Osteocyte (in vitro differentiated cells): ENCODE data around the gene DISP3. TPM values are rescaled to one million over a fixed set of nuclear protein-coding genes. Genes with fewer than 3 reads are reported as not detected.

Source experiments
- DNase-seq: peaks from one replicate; pipeline ENCODE4 v3.0.0; 2021; ENCODE audit warnings: mixed read lengths; ENCODE audit not compliant: unreplicated experiment; ENCODE audit errors: extremely low spot score
- H3K27ac Mint-ChIP-seq: one replicate; pipeline ENCODE4 v1.8.0; 2021; ENCODE audit warnings: mild to moderate bottlenecking, mixed read lengths; ENCODE audit not compliant: unreplicated experiment
- H3K27me3 Mint-ChIP-seq: one replicate; pipeline ENCODE4 v1.8.0; 2021; ENCODE audit warnings: mixed read lengths; ENCODE audit not compliant: unreplicated experiment
- H3K36me3 Mint-ChIP-seq: one replicate; pipeline ENCODE4 v1.8.0; 2021; ENCODE audit warnings: mixed read lengths; ENCODE audit not compliant: unreplicated experiment
- H3K4me1 Mint-ChIP-seq: one replicate; pipeline ENCODE4 v1.8.0; 2021; ENCODE audit warnings: mixed read lengths; ENCODE audit not compliant: unreplicated experiment
- H3K4me3 Mint-ChIP-seq: one replicate; pipeline ENCODE4 v1.8.0; 2021; ENCODE audit warnings: mild to moderate bottlenecking, moderate library complexity, mixed read lengths; ENCODE audit not compliant: unreplicated experiment
- H3K9me3 Mint-ChIP-seq: one replicate; pipeline ENCODE4 v1.8.0; 2021; ENCODE audit warnings: mixed read lengths; ENCODE audit not compliant: unreplicated experiment
- total RNA-seq: library from RNA; stranded (reverse); gene quantifications from 2 replicates; pipeline ENCODE4 v1.2.1, GENCODE V29; 2021
- TF ChIP-seq, protein P1 (sequence below): fragments of 200-600 bp; sonication (generic); IDR thresholded peaks from 2 replicates; pipeline ENCODE4 v1.5.0; 2021; ENCODE audit warnings: antibody characterized with exemption, mild to moderate bottlenecking, moderate library complexity

Gene DISP3
- total RNA-seq, 1 donor from 2014 or later: 0.43 TPM

DNA sequence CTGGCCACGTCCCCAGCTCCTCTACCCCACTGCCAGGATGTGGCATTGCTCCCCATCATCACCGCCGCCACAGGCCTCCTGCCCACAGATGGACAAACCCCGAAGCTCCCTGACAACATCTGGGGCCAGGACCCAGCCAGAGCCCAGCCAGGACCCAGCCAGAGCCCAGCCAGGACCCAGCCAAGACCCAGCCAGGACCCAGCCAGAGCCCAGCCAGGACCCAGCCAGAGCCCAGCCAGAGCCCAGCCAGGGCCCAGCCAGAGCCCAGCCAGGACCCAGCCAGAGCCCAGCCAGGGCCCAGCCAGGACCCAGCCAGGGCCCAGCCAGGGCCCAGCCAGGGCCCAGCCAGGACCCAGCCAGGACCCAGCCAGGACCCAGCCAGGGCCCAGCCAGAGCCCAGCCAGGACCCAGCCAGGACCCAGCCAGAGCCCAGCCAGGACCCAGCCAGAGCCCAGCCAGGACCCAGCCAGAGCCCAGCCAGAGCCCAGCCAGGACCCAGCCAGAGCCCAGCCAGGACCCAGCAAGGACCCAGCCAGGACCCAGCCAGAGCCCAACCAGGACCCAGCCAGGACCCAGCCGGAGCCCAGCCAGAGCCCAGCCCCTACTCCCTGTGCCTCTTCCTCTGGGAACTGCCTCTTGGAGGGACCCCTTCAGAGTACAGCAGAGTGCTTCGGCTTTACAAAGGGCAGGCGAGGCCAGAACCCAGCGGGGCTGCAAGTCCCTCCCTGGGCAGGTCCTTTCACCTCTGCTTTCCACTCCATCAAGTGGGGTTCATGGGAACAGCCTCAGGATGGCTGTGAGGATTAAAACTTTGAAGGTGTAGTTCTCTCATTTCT, 43.7 kb downstream of the DISP3 start:
- Mint-ChIP-seq H3K27me3 (no peaks in the 10 kb centered on the region), H3K36me3 (no peaks in the 10 kb centered on the region), H3K4me3 (no peak overlapping the region), H3K9me3 (no peaks in the 10 kb centered on the region), H3K4me1 (no peaks in the 10 kb centered on the region), H3K27ac (no peak overlapping the region)
- TF ChIP-seq, protein P1, sequence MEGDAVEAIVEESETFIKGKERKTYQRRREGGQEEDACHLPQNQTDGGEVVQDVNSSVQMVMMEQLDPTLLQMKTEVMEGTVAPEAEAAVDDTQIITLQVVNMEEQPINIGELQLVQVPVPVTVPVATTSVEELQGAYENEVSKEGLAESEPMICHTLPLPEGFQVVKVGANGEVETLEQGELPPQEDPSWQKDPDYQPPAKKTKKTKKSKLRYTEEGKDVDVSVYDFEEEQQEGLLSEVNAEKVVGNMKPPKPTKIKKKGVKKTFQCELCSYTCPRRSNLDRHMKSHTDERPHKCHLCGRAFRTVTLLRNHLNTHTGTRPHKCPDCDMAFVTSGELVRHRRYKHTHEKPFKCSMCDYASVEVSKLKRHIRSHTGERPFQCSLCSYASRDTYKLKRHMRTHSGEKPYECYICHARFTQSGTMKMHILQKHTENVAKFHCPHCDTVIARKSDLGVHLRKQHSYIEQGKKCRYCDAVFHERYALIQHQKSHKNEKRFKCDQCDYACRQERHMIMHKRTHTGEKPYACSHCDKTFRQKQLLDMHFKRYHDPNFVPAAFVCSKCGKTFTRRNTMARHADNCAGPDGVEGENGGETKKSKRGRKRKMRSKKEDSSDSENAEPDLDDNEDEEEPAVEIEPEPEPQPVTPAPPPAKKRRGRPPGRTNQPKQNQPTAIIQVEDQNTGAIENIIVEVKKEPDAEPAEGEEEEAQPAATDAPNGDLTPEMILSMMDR: no peak
- no peak for DNase-seq

DNA sequence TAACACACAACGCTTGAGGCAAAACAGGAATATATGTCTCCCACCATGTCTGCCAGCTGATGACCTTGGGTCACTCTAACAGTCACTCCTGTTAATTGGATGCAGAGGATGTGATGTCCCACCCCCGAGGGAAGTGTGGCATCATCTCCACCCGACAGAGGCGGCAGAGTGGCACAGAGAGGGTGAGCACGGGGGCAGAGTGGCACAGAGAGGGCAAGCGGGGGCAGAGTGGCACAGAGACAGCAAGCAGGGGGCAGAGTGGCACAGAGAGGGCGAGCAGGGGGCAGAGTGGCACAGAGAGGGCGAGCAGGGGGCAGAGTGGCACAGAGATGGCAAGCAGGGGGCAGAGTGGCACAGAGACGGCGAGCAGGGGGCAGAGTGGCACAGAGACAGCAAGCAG, 44.3 kb downstream of the DISP3 start:
- no peak overlapping the region for H3K4me3 Mint-ChIP-seq
- H3K36me3 Mint-ChIP-seq: no peaks in the 10 kb centered on the region
- H3K4me1 Mint-ChIP-seq: no peaks in the 10 kb centered on the region
- no peaks in the 10 kb centered on the region for H3K27me3 Mint-ChIP-seq
- TF ChIP-seq, protein P1: no peak
- H3K27ac Mint-ChIP-seq: no peak overlapping the region
- H3K9me3 Mint-ChIP-seq: no peaks in the 10 kb centered on the region
- DNase-seq: no peak

DNA sequence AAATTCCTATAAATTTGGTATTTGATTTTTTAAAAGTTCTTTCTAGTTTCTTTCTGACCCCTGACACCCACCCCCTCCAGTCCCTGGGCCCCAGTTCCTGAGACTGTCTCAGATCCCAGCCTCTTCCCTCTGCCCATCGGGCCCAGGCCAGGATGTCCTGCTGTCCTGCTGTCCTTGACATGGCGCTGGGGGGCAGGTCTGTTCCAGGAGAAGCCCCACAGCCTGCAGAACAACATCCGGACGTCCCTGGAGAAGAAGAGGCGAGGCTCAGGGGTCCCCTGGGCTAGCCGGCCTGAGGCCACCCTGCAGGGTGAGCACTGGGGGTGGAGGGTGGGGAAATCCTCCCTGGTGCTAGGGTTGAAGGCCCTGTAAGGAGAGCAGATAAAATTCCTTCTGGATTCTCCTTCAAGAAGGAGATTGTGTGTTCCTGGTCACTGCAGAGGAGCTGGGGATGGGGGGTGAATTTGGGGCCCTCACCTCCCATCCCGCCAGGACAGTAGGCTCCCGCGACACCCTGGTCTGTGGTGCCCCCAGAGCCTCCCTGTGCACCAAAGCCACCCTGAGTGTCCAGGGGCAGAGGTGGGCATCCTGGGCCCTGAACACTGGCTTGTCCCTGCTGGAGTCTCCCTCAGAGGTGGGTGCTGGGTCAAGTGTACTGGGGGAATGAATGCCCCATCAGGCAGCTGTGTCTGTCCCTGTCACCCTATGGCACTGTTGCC, 45.0 kb downstream of the DISP3 start:
- no peaks in the 10 kb centered on the region for H3K4me1 Mint-ChIP-seq
- no peaks in the 10 kb centered on the region for H3K27me3 Mint-ChIP-seq
- H3K9me3 Mint-ChIP-seq: no peaks in the 10 kb centered on the region
- no peak for DNase-seq
- H3K27ac Mint-ChIP-seq: no peak overlapping the region
- H3K36me3 Mint-ChIP-seq: no peaks in the 10 kb centered on the region
- H3K4me3 Mint-ChIP-seq: no peak overlapping the region
- TF ChIP-seq, protein P1: no peak

DNA sequence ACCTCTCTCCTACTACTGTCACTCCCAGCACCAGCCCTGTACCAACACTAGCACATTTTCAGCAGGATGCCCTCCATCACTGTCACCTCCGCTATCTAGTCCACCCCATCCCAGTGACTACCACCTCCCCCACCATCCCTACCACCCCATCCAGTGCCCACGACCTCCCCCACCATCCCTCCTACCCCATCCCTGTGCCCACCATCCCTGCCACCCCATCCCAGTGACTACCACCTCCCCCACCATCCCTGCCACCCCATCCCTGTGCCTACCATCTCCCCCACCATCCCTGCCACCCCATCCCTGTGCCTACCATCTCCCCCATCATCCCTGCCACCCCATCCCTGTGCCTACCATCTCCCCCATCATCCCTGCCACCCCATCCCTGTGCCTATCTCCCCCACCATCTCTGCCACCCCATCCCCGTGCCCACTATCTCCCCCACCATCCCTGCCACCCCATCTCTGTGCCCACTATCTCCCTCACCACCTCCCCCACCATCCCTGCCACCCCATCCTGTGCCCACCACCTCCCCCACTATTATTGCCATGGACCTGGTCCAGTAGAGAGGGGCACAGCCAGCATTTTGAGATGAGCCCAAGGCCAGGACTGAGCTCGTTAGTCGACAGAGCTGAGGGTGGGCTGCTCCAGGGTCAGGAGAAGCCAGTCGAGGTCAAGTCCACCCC, 45.7 kb downstream of the DISP3 start:
- Mint-ChIP-seq H3K4me1 (no peaks in the 10 kb centered on the region), H3K27me3 (no peaks in the 10 kb centered on the region), H3K36me3 (no peaks in the 10 kb centered on the region), H3K4me3 (no peak overlapping the region), H3K9me3 (no peaks in the 10 kb centered on the region), H3K27ac (no peak overlapping the region)
- DNase-seq: no peak
- TF ChIP-seq, protein P1: no peak

DNA sequence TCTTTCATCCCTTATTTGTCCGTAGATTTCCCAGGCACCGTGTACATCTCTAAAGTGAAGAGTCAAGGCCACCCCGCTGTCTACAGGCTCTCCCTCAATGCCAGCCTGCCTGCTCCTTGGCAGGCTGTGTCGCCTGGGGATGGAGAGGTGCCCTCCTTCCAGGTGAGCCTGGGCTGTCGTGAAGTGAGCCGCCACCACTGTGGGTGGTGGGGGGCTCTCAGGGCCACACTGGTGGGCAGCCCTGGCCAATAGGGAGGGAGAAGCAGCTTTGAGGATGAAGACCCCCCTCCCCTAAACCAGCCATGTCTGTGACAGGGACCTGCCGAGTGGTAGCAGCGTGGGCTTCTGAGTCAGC, 46.2 kb downstream of the DISP3 start:
- DNase-seq: no peak
- Mint-ChIP-seq H3K4me3 (no peak overlapping the region), H3K27ac (no peak overlapping the region), H3K27me3 (no peaks in the 10 kb centered on the region), H3K4me1 (no peaks in the 10 kb centered on the region), H3K9me3 (no peaks in the 10 kb centered on the region), H3K36me3 (no peaks in the 10 kb centered on the region)
- TF ChIP-seq, protein P1: no peak
